Erythroblast (primary cell): ENCODE data around the gene RPS6KA2.

Source experiments
- GATA1 ChIP-seq: IDR thresholded peaks from 2 replicates; pipeline ENCODE4 v1.6.1; 2011; ENCODE audit warnings: low read depth, mild to moderate bottlenecking, control low read depth, low read length, moderate library complexity
- POLR2A ChIP-seq: IDR thresholded peaks from 2 replicates; pipeline ENCODE4 v1.6.1; 2011; ENCODE audit warnings: mild to moderate bottlenecking, low read length

DNA sequence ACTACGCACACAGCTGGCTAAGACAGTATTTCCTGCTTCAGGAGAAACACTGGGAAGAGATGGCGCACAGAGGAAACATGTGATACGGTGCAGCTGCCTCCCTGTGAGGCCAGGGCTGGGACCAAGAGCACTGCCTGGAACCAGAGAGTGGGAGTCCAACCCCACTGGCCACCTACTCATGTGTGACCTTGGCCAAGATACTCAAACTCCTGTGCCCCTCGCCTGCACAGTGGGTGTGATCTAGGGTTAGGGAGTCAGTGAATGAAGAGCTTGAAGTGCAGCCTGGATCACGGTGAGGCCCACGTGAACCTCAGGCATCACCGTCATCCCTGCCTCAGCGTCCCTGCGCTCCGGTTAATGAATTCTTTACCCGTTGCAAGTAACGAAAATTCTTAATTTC, 202.6 kb downstream of the RPS6KA2 start:
- no peak for TF ChIP-seq POLR2A
- TF ChIP-seq GATA1, result no peak
